HG03066 (cell line): ENCODE measurements around the gene DSG3.

Experiments
- ATAC-seq: cut with Tn5 transposase; IDR thresholded peaks from one replicate; pipeline ENCODE4 v1.9.1; 2021; ENCODE audit warnings: low read depth; ENCODE audit not compliant: unreplicated experiment

Gene DSG3

GRCh38 chr18:31512203-31512764, 64.7 kb downstream of the DSG3 start:
- no peak for ATAC-seq

GRCh38 chr18:31513189-31513935, 65.8 kb downstream of the DSG3 start:
- no peak for ATAC-seq

- ATAC-seq: no peak
Observed at GRCh38 chr18:31516437-31516836, 68.9 kb downstream of the DSG3 start.

- ATAC-seq: no peak
Observed at GRCh38 chr18:31526374-31526773, 78.8 kb downstream of the DSG3 start.
